Measurements from ENCODE around the gene GALNT2. TPM values are rescaled to one million over a fixed set of nuclear protein-coding genes. Genes with fewer than 3 reads are reported as not detected.

The GALNT2 gene
- total RNA-seq, 1 donor from 2014 or later = 31.9 TPM

DNA sequence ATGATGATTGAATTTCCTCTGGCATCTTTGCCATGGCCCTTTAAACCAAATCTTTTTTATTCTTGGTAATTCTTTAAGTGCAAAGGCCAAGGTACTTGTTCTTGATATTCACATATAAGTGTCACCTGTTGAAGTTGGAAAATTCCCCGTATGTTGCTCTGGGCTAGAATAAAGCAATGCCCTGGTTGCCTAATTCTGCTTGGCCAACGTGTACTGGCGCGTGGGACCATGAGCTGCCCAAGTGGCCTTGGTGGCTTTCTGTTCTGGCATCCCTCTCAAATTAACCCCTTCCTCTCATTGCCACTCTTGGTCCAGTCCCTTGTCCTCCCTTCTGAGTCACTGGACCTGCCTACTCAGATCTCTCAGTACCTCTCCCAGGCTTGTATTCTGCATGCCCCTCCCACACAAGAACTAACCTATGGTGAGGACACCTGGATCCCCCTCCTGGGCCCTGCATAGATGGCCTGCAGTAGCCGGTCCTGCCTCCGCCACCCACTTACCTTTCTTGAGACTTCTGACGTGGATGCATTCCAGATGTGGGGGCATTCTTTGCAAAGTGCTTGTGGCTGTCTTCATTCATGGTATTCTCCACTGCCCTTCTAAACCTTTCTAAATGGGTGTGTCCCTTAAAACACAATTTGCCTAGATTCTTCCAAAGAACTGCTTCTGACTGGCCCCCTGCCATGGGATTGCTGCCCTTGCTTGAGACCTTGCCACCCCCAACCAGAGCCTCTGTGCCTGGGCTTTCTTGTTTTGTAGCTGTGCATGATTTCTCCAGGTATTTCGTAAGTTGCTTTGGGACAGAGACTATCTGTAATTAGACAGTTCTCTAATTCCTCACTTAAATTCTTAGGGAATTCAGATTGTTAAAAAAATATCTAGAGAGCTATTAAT lies 152.4 kb downstream of the GALNT2 start:
- TF ChIP-seq, protein P1, sequence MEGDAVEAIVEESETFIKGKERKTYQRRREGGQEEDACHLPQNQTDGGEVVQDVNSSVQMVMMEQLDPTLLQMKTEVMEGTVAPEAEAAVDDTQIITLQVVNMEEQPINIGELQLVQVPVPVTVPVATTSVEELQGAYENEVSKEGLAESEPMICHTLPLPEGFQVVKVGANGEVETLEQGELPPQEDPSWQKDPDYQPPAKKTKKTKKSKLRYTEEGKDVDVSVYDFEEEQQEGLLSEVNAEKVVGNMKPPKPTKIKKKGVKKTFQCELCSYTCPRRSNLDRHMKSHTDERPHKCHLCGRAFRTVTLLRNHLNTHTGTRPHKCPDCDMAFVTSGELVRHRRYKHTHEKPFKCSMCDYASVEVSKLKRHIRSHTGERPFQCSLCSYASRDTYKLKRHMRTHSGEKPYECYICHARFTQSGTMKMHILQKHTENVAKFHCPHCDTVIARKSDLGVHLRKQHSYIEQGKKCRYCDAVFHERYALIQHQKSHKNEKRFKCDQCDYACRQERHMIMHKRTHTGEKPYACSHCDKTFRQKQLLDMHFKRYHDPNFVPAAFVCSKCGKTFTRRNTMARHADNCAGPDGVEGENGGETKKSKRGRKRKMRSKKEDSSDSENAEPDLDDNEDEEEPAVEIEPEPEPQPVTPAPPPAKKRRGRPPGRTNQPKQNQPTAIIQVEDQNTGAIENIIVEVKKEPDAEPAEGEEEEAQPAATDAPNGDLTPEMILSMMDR (IDR thresholded peaks at IDR 0.05; ENCODE audit: insufficient read depth, low read length, severe bottlenecking) = no peak
- Histone ChIP-seq H3K4me3 (ENCODE audit: low read depth, low read length) (no peak overlapping the region), H3K36me3 (ENCODE audit: control insufficient read depth, insufficient read depth, low read length) (no peaks in the 10 kb centered on the region), H3K27me3 (ENCODE audit: control insufficient read depth, insufficient read depth, low read length) (no peaks in the 10 kb centered on the region)
- DNase-seq (ENCODE audit: low read depth) (no peak), FAIRE-seq (no peak)

DNA sequence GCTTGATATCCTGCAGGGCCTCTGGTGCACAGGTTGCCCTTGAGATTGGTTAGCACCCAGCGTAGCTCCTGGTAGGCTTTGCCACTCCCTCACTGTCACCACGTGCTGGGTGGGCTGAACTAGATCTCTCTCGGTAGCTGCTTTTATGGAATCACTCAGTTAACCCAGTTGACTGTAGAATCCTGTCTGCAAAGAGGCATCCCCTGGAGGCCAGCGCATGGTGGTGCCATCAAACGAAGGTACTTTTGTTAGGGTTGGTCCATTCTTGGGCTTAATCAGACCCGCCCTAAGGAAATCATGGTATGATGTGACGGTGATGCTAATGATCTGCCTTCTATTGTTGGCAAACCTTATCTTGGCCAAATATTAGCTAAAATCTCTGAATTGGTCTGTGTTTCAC lies 153.4 kb downstream of the GALNT2 start:
- H3K36me3 ChIP-seq (ENCODE audit: control insufficient read depth, insufficient read depth, low read length) = no peaks in the 10 kb centered on the region
- H3K27me3 ChIP-seq (ENCODE audit: control insufficient read depth, insufficient read depth, low read length) = no peaks in the 10 kb centered on the region
- no peak for DNase-seq (ENCODE audit: low read depth)
- no peak for FAIRE-seq
- TF ChIP-seq, protein P1 (IDR thresholded peaks at IDR 0.05; ENCODE audit: insufficient read depth, low read length, severe bottlenecking) = no peak
- H3K4me3 ChIP-seq (ENCODE audit: low read depth, low read length) = no peak overlapping the region

DNA sequence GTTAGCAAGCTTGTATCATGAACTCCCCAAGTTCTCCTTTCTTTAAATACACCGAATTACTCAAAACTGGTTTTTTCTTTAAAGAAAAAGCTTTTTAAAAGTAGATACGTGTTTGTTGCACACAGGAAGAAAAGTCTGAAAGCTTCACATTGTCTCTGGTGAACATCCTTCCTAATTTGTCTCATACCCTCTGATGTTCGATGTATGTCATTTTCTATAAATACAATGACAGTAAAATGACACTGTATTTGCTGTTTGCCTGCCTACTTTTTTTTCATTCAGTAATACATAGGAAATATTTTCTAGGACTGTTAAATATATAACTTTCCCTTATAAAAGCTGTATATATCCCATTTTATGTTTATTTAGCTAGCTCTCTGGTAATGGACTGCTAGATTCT lies 153.9 kb downstream of the GALNT2 start:
- no peak overlapping the region for H3K4me3 ChIP-seq (ENCODE audit: low read depth, low read length)
- FAIRE-seq = no peak
- DNase-seq (ENCODE audit: low read depth) = no peak
- H3K27me3 ChIP-seq (ENCODE audit: control insufficient read depth, insufficient read depth, low read length) = no peaks in the 10 kb centered on the region
- TF ChIP-seq, protein P1 (IDR thresholded peaks at IDR 0.05; ENCODE audit: insufficient read depth, low read length, severe bottlenecking) = no peak
- H3K36me3 ChIP-seq (ENCODE audit: control insufficient read depth, insufficient read depth, low read length) = no peaks in the 10 kb centered on the region

DNA sequence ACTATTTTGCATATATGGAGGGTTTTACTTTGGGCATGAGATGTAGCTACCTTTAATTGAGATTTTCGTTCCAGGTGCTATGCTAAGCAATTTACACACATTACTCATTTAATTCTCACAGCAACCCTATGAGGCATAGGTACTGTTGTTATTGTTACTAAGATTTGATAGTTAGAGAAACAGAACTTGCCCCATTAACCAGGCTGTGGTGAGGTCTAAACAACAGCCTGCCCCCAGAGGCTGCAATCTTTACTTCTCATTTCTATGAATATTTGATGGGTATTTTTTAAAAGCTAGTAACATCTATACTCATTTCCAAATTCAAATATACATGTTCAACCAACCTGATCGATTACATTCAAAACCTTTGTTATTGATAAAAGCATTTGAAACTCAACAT lies 155.6 kb downstream of the GALNT2 start:
- FAIRE-seq = no peak
- Histone ChIP-seq H3K27me3 (ENCODE audit: control insufficient read depth, insufficient read depth, low read length) (no peaks in the 10 kb centered on the region), H3K4me3 (ENCODE audit: low read depth, low read length) (no peak overlapping the region), H3K36me3 (ENCODE audit: control insufficient read depth, insufficient read depth, low read length) (peaks cover 1% of the 10 kb centered on the region)
- no peak for DNase-seq (ENCODE audit: low read depth)
- TF ChIP-seq, protein P1 (IDR thresholded peaks at IDR 0.05; ENCODE audit: insufficient read depth, low read length, severe bottlenecking) = no peak

DNA sequence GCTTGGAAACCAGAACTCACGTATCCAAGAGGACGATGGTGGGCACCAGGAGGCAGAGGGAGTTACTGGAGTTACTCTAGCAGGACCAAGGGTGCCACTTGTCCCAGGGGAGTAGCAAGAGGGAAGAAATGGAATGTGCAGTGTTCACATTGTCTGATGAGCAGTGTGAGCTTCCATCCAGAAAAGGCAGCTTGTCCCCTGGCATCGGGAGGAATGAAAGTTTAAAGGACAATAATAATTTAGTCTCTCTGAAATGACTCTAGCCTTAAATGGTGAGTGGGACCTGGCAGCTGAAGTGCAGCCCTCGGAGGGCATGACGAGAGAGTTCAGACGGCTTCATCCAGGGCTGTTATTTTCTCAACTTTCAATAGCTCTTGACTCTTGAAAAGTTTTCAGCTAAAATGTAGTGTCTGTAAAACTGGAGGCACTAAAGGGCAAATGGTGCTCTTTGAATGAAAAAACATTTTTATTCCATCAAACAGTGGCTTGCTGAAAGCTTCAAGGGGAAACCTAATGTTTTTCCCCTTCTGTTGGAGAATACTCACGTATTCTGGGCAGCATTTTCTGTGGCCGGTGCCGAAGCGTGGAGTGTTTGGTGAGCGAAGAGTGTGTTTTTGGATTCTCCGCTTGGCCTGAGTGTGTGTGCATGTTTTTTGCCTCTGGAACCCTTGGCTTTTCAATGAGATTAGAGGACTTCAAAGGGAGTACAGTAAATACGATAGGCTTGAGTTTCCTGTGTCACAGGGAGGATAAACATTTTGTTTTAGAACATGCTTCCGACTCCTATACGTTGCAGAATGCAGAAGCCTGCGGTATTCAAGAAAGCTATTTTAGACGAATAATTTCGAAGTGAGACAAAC lies 157.3 kb downstream of the GALNT2 start:
- H3K27me3 ChIP-seq (ENCODE audit: control insufficient read depth, insufficient read depth, low read length) = no peaks in the 10 kb centered on the region
- no peak for FAIRE-seq
- peaks cover 1% of the 10 kb centered on the region for H3K36me3 ChIP-seq (ENCODE audit: control insufficient read depth, insufficient read depth, low read length)
- TF ChIP-seq, protein P1 (IDR thresholded peaks at IDR 0.05; ENCODE audit: insufficient read depth, low read length, severe bottlenecking) = no peak
- DNase-seq (ENCODE audit: low read depth) = no peak
- no peak overlapping the region for H3K4me3 ChIP-seq (ENCODE audit: low read depth, low read length)
